ENCODE results near the gene CRISP1.

DNA sequence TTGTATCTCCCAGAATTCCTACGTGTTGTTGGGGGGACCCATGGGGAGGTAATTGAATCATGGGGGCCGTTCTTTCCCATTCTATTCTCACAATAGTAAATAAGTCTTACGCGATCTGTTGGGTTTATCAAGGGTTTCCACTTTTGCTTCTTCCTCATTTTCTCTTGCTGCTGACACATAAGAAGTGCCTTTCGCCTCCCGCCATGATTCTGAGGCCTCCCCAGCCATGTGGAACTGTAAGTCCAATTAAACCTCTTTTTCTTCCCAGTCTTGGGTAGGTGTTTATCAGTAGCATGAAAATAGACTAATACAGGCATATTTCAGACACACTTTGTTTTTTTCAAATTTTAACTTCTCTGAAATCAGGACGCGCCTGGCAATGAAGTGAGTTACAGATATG lies 64.8 kb downstream of the CRISP1 start:
- TF ChIP-seq, protein P1, sequence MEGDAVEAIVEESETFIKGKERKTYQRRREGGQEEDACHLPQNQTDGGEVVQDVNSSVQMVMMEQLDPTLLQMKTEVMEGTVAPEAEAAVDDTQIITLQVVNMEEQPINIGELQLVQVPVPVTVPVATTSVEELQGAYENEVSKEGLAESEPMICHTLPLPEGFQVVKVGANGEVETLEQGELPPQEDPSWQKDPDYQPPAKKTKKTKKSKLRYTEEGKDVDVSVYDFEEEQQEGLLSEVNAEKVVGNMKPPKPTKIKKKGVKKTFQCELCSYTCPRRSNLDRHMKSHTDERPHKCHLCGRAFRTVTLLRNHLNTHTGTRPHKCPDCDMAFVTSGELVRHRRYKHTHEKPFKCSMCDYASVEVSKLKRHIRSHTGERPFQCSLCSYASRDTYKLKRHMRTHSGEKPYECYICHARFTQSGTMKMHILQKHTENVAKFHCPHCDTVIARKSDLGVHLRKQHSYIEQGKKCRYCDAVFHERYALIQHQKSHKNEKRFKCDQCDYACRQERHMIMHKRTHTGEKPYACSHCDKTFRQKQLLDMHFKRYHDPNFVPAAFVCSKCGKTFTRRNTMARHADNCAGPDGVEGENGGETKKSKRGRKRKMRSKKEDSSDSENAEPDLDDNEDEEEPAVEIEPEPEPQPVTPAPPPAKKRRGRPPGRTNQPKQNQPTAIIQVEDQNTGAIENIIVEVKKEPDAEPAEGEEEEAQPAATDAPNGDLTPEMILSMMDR (conservative IDR thresholded peaks at IDR 0.05; ENCODE audit: low read depth, low read length), result no peak
- no peak for TF ChIP-seq RAD21 (IDR thresholded peaks at IDR 0.05; ENCODE audit: low read length)
- TF ChIP-seq POLR2A (IDR thresholded peaks at IDR 0.05; ENCODE audit: low read depth, low read length), result no peak
- TF ChIP-seq RFX5 (IDR thresholded peaks at IDR 0.05; ENCODE audit: low read depth, low read length), result no peak
- TF ChIP-seq CHD1 (IDR thresholded peaks at IDR 0.05; ENCODE audit: low read depth, low read length), result no peak
- no peak for TF ChIP-seq CEBPB (IDR thresholded peaks at IDR 0.05; ENCODE audit: low read depth, low read length)
- TF ChIP-seq SMC3 (IDR thresholded peaks at IDR 0.05; ENCODE audit: low read depth, low read length), result no peak
- TF ChIP-seq RCOR1 (IDR thresholded peaks at IDR 0.05; ENCODE audit: insufficient replicate concordance, low read length), result no peak
- TF ChIP-seq, protein P2, sequence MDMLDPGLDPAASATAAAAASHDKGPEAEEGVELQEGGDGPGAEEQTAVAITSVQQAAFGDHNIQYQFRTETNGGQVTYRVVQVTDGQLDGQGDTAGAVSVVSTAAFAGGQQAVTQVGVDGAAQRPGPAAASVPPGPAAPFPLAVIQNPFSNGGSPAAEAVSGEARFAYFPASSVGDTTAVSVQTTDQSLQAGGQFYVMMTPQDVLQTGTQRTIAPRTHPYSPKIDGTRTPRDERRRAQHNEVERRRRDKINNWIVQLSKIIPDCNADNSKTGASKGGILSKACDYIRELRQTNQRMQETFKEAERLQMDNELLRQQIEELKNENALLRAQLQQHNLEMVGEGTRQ (IDR thresholded peaks at IDR 0.05; ENCODE audit: low read depth, low read length), result no peak

All from IMR-90 (cell line).